ENCODE results near the gene ZP3.
"Not testable (repeated sequence)": the region's sequence is repeated elsewhere in the genome, so short reads cannot be mapped to it uniquely, and the experiment has no call there.

The ZP3 gene

DNA sequence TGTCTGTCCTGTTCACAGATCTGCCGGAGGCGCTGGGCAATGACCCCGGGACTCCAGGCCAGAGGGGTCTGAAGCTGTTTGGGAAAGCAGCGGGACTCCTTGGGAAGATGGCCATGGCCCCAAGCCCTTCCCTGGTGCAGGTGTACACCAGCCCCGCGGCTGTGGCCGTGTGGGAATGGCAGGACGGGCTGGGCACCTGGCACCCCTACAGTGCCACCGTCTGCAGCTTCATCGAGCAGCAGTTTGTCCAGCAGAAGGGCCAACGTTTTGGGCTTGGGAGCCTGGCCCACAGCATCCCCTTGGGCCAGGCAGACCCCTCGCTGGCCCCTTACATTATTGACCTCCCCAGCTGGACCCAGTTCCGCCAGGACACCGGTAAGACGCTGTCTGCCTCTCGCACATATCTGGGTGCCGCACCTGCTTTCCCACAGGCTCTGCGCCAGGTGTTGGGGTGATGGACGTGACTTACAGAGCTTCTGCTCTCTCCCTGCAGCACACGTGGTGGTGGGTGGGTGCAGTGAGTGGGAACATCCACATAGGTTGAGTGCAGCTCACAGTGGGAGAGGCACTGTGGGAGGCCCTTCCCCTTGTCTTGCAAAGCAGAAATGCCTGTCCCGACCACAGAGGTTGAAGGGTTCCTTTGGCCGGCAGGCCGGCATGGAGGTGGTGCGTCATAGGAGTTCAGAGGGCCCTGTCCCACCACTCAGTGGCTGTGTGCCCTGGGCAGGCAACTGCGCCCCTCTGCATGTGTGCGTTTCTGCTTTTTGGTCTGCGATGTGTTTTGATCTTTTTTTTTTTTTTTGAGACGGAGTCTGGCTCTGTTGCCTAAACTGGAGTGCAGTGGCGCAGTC, 55.9 kb downstream of the ZP3 start:
- DNase-seq (ENCODE audit: extremely low read depth in 1 of 2, low read depth in 1 of 2), result not testable (repeated sequence)

DNA sequence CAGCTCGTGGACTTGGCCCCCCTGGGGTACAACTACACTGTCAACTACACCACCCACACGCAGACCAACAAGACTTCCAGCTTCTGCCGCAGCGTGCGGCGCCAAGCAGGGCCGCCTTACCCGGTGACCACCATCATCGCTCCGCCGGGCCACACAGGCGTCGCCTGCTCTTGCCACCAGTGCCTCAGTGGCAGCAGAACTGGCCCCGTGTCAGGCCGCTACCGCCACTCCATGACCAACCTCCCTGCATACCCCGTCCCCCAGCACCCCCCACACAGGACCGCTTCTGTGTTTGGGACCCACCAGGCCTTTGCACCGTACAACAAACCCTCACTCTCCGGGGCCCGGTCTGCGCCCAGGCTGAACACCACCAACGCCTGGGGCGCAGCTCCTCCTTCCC, 57.9 kb downstream of the ZP3 start:
- not testable (repeated sequence) for DNase-seq (ENCODE audit: extremely low read depth in 1 of 2, low read depth in 1 of 2)

GRCh38 chr7:76483081-76483480, 58.3 kb downstream of the ZP3 start:
- DNase-seq (ENCODE audit: extremely low read depth in 1 of 2, low read depth in 1 of 2), result not testable (repeated sequence)

DNA sequence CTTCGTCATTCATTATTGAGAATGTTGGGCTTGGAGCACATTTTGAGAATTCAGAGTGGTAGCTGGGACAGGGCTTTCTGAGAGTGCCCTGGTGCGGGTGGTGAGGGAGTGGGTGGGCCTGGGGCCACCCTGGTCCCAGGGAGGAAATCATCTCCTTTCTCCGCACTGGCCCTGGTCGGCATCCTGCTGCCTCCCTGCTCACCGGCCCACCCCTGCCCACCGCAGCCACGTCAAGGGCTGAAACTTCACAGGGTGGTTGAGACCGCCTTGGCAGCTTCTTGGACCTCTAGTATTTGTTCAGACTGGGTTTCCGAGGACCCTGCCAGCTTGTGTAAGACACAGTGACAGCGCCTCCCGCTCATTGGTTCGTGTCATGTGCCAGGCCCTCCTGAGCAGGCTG, 59.7 kb downstream of the ZP3 start:
- not testable (repeated sequence) for DNase-seq (ENCODE audit: extremely low read depth in 1 of 2, low read depth in 1 of 2)

- not testable (repeated sequence) for DNase-seq (ENCODE audit: extremely low read depth in 1 of 2, low read depth in 1 of 2)
These were observed 61.3 kb downstream of the ZP3 start for GRCh38 chr7:76485822-76486610.

GRCh38 chr7:76486618-76487017, 61.9 kb downstream of the ZP3 start:
- DNase-seq (ENCODE audit: extremely low read depth in 1 of 2, low read depth in 1 of 2), result not testable (repeated sequence)

GRCh38 chr7:76487969-76488368, 63.2 kb downstream of the ZP3 start:
- DNase-seq (ENCODE audit: extremely low read depth in 1 of 2, low read depth in 1 of 2), result not testable (repeated sequence)
